ENCODE results near the gene LIN9.

Gene LIN9

GRCh38 chr1:226293553-226293920, 15.4 kb downstream of the LIN9 start:
- no peak overlapping the region for H3K4me3 Mint-ChIP-seq
- H3K27ac Mint-ChIP-seq = no peak overlapping the region
- TF ChIP-seq, protein P1, sequence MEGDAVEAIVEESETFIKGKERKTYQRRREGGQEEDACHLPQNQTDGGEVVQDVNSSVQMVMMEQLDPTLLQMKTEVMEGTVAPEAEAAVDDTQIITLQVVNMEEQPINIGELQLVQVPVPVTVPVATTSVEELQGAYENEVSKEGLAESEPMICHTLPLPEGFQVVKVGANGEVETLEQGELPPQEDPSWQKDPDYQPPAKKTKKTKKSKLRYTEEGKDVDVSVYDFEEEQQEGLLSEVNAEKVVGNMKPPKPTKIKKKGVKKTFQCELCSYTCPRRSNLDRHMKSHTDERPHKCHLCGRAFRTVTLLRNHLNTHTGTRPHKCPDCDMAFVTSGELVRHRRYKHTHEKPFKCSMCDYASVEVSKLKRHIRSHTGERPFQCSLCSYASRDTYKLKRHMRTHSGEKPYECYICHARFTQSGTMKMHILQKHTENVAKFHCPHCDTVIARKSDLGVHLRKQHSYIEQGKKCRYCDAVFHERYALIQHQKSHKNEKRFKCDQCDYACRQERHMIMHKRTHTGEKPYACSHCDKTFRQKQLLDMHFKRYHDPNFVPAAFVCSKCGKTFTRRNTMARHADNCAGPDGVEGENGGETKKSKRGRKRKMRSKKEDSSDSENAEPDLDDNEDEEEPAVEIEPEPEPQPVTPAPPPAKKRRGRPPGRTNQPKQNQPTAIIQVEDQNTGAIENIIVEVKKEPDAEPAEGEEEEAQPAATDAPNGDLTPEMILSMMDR (IDR thresholded peaks at IDR 0.05) = no peak
- no peaks in the 10 kb centered on the region for H3K4me1 Mint-ChIP-seq
- peaks cover 72% of the 10 kb centered on the region for H3K36me3 Mint-ChIP-seq (ENCODE audit: low read depth)
- H3K27me3 Mint-ChIP-seq (ENCODE audit: low read depth, poor library complexity) = peaks cover 3% of the 10 kb centered on the region
- DNase-seq = no peak
- no peaks in the 10 kb centered on the region for H3K9me3 Mint-ChIP-seq

- no peak for DNase-seq
- no peak overlapping the region for H3K27ac Mint-ChIP-seq
- TF ChIP-seq, protein P1 (IDR thresholded peaks at IDR 0.05) = no peak
- peaks cover 3% of the 10 kb centered on the region for H3K27me3 Mint-ChIP-seq (ENCODE audit: low read depth, poor library complexity)
- H3K9me3 Mint-ChIP-seq = no peaks in the 10 kb centered on the region
- peaks cover 72% of the 10 kb centered on the region for H3K36me3 Mint-ChIP-seq (ENCODE audit: low read depth)
- H3K4me3 Mint-ChIP-seq = no peak overlapping the region
- no peaks in the 10 kb centered on the region for H3K4me1 Mint-ChIP-seq
Measured at GRCh38 chr1:226292874-226293552, 16.0 kb downstream of the LIN9 start.

DNA sequence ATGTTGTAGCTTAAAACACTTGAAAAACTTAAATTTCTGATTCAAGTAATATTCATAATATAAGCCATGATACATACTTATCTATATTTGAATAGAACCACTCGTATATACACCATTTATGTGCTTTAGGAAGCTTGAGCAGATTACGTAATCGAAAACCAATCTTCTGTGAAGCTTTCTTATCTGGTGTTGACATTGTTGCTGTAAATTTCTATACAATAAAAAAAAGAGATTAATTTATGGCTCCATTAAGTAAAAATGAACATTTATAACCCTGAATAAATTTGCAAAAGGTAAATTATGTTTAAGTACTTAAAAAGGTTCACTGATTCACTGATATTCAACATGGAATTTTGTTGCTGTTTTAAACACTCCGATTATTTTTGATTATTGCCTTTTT, 21.4 kb downstream of the LIN9 start:
- Mint-ChIP-seq H3K36me3 (ENCODE audit: low read depth) (peaks cover 80% of the 10 kb centered on the region), H3K9me3 (no peaks in the 10 kb centered on the region), H3K4me3 (no peak overlapping the region), H3K27ac (no peak overlapping the region), H3K4me1 (no peaks in the 10 kb centered on the region), H3K27me3 (ENCODE audit: low read depth, poor library complexity) (peaks cover 3% of the 10 kb centered on the region)
- no peak for DNase-seq
- TF ChIP-seq, protein P1 (IDR thresholded peaks at IDR 0.05) = no peak

- TF ChIP-seq, protein P1 (IDR thresholded peaks at IDR 0.05) = no peak
- Mint-ChIP-seq H3K9me3 (no peaks in the 10 kb centered on the region), H3K36me3 (ENCODE audit: low read depth) (peaks cover 75% of the 10 kb centered on the region), H3K4me1 (no peaks in the 10 kb centered on the region), H3K27ac (no peak overlapping the region), H3K4me3 (no peak overlapping the region), H3K27me3 (ENCODE audit: low read depth, poor library complexity) (no peaks in the 10 kb centered on the region)
- DNase-seq = no peak
Measured at GRCh38 chr1:226281058-226281457, 27.9 kb downstream of the LIN9 start.

DNA sequence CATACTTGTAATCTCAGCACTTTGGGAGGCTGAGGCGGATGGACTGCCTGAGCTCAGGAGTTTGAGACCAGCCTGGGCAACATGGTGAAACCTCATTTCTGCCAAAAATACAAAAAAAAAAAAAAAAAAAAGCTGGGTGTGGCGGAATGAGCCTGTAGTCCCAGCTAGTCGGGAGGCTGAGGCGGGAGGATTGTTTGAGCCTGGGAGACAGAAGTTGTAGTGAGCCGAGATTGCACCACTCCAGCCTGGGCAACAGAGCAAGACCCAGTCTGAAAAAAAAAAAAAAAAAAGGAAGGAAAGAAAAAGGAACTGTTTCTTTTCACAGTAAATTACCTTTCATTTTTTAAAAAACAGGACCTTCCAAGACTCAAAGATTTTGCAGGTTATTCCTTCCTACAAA, 29.5 kb downstream of the LIN9 start:
- TF ChIP-seq, protein P1 (IDR thresholded peaks at IDR 0.05) = no peak
- Mint-ChIP-seq H3K27me3 (ENCODE audit: low read depth, poor library complexity) (no peaks in the 10 kb centered on the region), H3K9me3 (no peaks in the 10 kb centered on the region), H3K36me3 (ENCODE audit: low read depth) (peaks cover 71% of the 10 kb centered on the region), H3K4me3 (no peak overlapping the region), H3K27ac (no peak overlapping the region), H3K4me1 (no peaks in the 10 kb centered on the region)
- no peak for DNase-seq

GRCh38 chr1:226277897-226278296, 31.1 kb downstream of the LIN9 start:
- peaks cover 61% of the 10 kb centered on the region for H3K36me3 Mint-ChIP-seq (ENCODE audit: low read depth)
- no peaks in the 10 kb centered on the region for H3K27me3 Mint-ChIP-seq (ENCODE audit: low read depth, poor library complexity)
- no peak for DNase-seq

More at GRCh38 chr1:226277897-226278296, 31.1 kb downstream of the LIN9 start:
- H3K9me3 Mint-ChIP-seq = no peaks in the 10 kb centered on the region
- H3K27ac Mint-ChIP-seq = no peak overlapping the region
- H3K4me3 Mint-ChIP-seq = no peak overlapping the region
- H3K4me1 Mint-ChIP-seq = peaks cover under 1% of the 10 kb centered on the region
- TF ChIP-seq, protein P1 (IDR thresholded peaks at IDR 0.05) = no peak

Measured in nephron progenitor cell (in vitro differentiated cells).